Lower leg skin (tissue), 3 donors: Measurements from ENCODE around the gene SPEM3.

Source experiments
- CTCF ChIP-seq, 3 donors: fragments of 450-650 bp; IDR thresholded peaks; one replicate each; pipeline ENCODE4 v1.5.1; 2016; ENCODE audit warnings: antibody characterized with exemption in 3 of 3, mild to moderate bottlenecking in 3 of 3, moderate library complexity in 2 of 3
- POLR2A ChIP-seq, 2 donors: fragments of 450-650 bp; IDR thresholded peaks; one replicate each; pipeline ENCODE4 v1.6.1; 2016 to 2017; ENCODE audit warnings: antibody characterized with exemption in 2 of 2, mild to moderate bottlenecking in 1 of 2, moderate library complexity in 1 of 2

DNA sequence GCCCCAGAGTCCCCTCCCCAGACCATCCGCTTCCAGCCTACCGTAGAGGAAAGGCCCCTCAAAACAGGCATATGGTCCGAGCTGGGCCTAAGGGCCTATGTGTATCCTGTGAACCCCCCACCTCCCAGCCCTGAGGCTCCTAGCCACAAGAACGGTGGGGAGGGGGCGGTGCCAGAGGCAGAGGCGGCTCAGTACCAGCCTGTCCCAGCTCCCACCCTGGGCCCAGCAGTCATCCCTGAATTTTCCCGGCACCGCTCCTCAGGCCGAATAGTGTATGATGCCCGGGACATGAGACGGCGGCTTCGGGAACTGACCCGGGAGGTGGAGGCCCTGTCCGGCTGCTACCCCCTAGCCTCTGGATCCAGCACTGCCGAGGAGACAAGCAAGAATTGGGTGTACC, 7.5 kb upstream of the SPEM3 start:
- TF ChIP-seq CTCF (IDR thresholded peaks at IDR 0.05) (no peak), POLR2A (IDR thresholded peaks at IDR 0.05) (no peak)
